Smooth muscle cell of trachea (primary cell): ENCODE results near the gene NPIPB6. TPM values are rescaled to one million over a fixed set of nuclear protein-coding genes. Genes with fewer than 3 reads are reported as not detected.

Source experiments
- total RNA-seq: library from RNA; depleted of rRNA; stranded (reverse); fragments of >200 nt; gene quantifications from 2 replicates; pipeline ENCODE4 v1.2.1, GENCODE V29; 2014

NPIPB6 gene
- 1.3 and 6.1 TPM in 2 replicates for total RNA-seq

GRCh38 chr16:28363408-28363807 lies at the start of gene NPIPB6:
Gene NPIPB6 (minus strand): TSS chr16:28363508. CDS start chr16:28362822, 686 bp downstream.

GRCh38 chr16:28403220-28404072 lies 40.1 kb upstream of the NPIPB6 start, which contains the start of gene EIF3CL:
Gene EIF3CL (minus strand): TSS chr16:28403841. CDS start chr16:28403618, 223 bp downstream.

Other genes with a start within 250 kb of the NPIPB6 start
- 106 and 167 TPM in 2 replicates for gene XPO6, start 151.5 kb downstream of the NPIPB6 start, total RNA-seq
- gene SBK1, start 71.0 kb downstream of the NPIPB6 start, total RNA-seq: under 0.01 TPM in 1 of 2 replicates, not detected in the other
- gene EIF3CL, start 40.3 kb upstream of the NPIPB6 start, total RNA-seq: 133 and 198 TPM in 2 replicates
- not detected in 2 replicates for gene NPIPB7, start 108.8 kb upstream of the NPIPB6 start, total RNA-seq
- gene CLN3, start 128.6 kb upstream of the NPIPB6 start, total RNA-seq: 17.7 and 28.6 TPM in 2 replicates
- not detected in 2 replicates for gene APOBR, start 131.1 kb upstream of the NPIPB6 start, total RNA-seq
- not detected in 2 replicates for gene IL27, start 143.3 kb upstream of the NPIPB6 start, total RNA-seq
- 14.7 and 20.8 TPM in 2 replicates for gene NUPR1, start 175.5 kb upstream of the NPIPB6 start, total RNA-seq
- 6.0 and 11.2 TPM in 2 replicates for gene SGF29, start 190.4 kb upstream of the NPIPB6 start, total RNA-seq
- 0.15 TPM in 1 of 2 replicates, not detected in the other for gene SULT1A2, start 233.5 kb upstream of the NPIPB6 start, total RNA-seq
- 0.58 and 3.8 TPM in 2 replicates for gene SULT1A1, start 246.5 kb upstream of the NPIPB6 start, total RNA-seq